ENCODE results near the gene TMPRSS13.
"Not testable (repeated sequence)": the region's sequence is repeated elsewhere in the genome, so short reads cannot be mapped to it uniquely, and the experiment has no call there.

Gene TMPRSS13

DNA sequence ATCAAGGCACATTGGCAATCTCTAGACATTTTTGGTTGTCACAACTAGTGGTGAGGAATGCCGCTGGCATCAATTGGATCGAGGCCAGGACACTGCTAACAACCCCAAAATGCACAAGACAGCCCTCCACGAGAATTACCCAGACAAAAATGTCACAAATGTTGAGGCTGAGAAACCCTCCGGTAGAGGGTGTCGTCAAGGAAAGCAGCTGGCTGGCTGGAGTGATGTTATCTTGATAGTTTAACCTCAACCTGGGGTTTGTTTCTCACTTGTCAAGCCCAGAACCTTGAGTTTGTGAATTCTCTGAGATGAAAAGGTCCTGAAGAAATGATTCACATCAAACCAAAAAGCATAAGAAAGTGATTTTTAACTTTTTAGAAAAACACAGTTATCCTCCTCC, 21.1 kb upstream of the TMPRSS13 start:
- peak; percentile 39 to 45 for DNase-seq

DNA sequence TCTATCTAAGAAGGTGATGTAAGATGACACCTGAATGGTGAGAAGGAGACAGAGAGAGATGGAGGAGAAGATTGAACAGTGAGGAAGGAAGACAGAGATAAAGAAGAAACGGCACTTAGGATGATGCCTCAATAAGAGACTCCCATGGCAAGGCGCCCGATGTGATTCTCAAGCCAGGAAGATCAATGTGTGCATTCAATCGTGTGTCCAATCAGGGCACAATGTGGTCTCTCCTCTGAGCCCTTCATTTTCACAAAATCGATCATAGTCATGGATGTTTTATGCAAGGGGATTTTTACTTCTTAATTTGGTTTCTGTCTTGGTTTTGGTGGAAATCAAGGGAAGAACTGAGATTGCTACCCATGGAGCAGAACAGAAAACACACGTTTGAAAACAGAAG, 19.9 kb upstream of the TMPRSS13 start:
- DNase-seq = no peak

DNA sequence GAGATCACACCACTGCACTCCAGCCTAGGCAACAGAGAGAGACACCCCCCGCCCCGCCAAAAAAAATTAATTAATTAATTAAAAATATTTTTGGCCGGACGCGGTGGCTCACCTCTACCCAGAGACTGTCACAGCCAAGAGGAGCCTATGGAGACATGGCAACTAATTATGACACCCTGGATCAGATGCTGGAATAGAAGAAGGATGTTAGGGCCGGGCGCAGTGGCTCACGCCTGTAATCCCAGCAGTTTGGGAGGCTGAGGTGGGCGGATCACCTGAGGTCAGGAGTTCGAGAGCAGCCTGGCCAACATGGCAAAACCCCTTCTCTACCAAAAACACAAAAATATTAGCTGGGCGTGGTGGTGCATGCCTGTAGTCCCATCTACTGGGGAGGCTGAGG, 19.3 kb upstream of the TMPRSS13 start:
- not testable (repeated sequence) for DNase-seq

DNA sequence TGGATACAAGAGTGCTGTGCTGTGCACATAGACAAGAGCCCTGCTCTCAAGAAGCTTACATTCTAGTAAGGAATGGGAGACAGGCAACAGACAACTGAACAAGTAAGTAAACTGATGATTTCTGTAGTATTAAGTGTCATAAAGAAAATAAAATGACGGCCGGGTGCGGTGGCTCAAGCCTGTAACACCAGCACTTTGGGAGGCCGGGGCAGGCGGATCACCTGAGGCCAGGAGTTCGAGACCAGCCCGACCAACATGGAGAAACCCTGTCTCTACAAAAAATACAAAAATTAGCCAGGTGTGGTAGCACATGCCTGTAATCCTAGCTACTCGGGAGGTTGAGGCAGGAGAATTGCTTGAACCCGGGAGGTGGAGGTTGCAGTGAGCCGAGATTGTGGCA, 18.5 kb upstream of the TMPRSS13 start:
- DNase-seq = not testable (repeated sequence)

DNA sequence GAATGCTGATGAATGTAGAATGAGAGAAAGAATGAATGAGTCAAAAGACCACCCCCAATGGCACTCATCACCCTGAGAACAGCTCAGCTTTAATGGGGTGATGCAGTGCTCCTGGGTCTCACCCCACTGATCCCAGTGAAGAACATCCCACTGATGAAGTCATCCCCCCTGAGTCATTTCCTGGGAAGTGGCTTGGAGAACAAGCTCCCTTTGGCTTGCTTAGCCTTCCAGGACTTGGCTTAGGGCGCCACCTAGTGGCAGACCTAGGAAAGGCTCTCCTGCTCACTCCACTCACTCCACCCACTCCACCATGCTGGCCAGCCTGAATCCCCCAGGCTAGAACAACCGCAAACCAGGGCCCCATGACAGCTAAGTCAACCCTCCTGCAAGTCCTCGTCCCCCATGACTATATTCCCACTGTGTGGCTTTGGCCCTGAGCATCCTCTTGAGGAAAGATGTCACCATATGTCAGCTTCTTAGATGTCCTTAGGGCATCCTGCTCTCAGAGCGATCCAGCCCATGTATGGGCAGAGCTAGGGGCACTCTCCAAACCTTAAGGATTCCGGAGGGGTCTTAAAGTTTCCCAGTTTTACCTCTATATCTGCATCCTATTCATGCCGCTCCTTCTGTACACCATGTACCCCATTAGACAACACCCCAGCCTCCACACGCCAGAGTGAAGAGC, 17.8 kb upstream of the TMPRSS13 start:
- DNase-seq = peak; percentile 38 to 39

DNA sequence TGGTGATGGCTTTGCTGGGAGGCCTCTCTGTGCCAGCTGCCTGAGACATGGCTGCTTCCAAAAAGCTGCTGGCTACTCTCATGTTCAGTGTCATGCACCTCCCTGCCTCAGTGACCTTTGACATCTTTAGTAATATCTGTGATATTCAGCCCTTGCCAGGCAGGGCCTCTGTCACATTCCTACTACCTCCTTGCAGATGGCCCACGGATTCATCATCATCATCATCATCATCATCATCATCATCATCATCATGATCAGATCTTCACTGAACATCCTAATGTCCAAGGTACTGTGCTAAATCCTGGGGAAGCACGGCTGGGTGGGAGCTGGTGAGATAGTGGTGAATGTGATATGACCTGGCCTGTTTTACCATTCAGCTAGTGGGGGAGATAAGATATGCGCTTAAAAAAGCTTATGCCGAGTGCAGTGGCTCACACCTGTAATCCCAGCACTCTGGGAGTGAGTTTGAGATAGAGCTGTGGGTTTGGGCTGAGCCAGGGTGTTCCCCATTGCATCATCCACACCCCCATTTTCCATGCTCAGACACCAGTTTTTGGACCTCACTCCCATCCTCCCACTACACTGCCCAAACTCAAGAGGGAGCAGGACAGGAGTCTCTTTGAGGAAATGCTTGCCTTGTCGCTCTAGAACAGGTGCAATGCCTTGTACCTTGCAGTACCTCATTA, 17.1 kb upstream of the TMPRSS13 start:
- no peak for DNase-seq

DNA sequence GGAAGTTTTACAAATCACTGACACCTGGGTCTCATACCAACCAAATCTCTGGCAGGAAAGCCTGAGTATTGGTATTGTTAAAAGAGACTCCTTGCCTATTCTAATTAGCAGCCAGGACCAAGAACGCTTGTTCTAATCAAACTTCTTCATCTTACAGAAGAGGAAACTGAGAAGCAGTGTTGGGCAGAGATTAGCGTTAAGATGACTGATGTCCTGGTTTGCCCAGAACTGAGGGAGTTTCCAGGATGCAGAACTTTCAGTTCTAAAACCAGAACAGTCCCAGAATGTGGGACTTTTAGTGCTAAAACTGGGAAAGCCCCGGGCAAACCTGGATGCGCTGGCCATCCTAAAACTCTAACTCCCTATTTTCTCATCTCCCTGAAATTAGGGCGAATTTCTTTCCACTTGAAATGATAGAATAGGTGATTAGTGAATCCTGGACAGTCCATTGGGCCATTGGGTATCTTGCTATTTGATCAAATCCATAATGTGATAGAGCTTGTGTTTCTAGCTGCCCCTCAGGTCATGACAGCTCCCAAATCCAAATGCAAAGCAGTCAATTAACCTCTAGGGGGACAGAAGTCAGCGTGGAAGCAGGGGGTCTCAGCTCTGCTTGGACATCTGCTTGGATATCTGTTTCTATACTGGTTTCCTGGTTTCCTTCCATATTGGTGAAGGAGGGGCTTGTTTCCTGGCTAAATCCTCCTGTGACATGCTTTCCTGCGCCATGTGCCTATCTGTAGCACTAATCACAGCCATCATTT, 16.0 kb upstream of the TMPRSS13 start:
- DNase-seq = no peak

DNA sequence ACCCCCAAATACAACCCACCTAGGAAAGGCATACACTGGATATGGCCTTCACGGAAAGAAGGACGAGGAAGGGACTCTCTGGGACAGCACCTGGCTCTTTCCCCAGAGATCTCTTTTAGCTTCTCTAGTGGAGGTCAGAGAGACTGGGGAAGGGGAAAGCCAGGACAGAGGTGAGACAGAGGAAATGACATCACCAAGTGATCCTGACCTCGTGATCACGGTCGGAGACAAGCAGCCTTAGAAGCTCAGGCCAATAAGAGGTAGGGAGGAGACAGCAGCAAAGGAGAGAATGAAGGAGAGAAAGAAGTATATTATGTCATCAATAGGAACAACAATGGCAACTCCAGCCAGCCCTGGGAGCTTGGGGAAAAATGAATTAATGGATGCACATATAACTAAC, 15.4 kb upstream of the TMPRSS13 start:
- no peak for DNase-seq

DNA sequence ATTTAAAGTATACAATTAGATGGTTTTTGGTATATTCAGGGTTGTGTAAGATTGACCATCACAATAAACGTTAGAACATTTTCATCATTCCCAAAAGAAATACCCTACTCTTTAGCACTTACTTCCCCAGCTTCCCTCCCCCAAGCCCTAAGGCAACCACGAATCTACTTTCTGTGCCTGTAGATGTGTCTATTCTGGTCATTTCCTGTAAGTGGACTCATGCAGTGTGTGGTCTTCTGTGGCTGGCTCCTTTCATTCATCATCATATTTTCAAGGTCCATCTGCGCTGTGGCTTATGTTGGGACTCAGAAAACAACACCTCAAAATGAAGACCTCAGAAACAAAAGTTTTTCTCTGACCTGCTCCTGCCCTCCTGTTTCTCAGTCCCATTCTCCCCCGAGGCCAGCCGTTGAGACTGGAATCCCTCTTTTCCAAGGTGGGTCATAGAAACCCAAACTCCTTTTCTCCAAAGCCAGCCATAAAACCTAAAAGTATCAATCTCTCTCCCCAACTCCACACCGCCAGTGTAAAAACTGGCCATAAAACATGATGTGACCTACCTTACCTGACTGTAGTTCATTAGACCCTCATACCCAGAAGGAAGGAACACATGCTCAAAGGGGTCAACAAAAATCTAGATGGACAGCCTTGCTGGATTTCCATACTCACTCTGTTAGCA, 12.9 kb upstream of the TMPRSS13 start:
- DNase-seq = no peak

DNA sequence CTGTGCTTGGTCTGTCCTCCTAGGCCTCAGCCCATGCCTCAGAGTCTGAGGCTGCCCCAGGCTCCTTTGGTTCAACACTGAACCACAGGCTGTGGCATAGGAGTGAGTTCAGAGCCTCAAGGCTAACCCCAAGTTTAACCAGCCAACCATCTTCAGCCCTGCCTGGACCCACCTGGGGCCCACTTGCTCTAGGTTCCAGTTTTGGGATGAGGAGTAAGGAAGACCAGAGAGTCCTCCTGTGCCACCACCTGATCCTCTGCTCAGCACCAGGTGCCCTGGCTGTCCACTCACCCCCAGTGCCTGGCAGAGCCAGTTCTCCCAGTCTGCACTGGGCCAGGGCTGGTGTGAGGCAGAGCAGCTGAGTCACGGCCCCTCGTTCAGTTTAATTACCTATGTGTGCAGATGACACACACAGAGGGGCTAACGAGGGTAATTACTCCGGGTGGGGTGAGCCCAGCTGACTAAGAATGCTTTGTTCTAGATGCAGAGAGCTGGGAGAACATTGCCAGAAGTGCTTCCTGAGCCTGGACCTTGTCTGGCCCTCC, 12.0 kb upstream of the TMPRSS13 start:
- DNase-seq = no peak

DNA sequence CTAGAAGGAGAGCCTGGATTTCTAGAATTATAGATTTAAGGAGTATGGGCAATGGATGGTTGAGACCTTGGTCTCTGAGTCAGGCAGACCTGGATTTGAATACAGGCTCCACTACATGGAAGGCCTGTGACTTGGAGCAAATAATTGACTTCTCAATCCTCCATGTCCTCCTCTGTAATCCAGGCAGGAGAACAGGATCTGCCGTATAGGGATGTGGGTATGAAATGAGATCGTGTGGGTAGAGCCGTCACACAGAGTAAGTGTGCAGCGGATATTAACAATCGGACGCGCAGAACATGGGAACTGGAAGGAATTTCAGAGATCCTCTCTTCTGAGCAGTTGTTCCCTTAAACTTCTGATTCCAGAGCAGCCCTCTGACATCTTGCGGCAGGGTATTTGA, 11.5 kb upstream of the TMPRSS13 start:
- DNase-seq = no peak

DNA sequence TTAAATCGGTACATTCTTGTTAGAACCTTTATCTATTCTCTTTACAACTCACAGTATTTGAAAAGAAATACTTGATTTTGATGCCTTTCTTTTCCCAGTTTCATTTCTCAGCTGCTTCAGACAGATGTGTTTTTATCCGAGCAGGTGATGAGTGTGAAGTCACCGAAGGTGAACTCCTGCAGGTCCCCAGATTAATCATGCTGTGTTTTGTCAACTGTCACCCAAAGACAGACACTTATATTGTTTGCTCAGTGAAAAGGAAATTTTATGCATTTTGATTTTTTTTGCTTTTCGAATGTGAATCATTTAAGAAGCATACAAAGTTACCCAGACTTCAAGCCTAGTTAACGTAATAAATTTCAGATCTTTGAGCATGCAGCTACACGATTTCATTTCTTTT, 7.8 kb upstream of the TMPRSS13 start:
- DNase-seq = no peak

DNA sequence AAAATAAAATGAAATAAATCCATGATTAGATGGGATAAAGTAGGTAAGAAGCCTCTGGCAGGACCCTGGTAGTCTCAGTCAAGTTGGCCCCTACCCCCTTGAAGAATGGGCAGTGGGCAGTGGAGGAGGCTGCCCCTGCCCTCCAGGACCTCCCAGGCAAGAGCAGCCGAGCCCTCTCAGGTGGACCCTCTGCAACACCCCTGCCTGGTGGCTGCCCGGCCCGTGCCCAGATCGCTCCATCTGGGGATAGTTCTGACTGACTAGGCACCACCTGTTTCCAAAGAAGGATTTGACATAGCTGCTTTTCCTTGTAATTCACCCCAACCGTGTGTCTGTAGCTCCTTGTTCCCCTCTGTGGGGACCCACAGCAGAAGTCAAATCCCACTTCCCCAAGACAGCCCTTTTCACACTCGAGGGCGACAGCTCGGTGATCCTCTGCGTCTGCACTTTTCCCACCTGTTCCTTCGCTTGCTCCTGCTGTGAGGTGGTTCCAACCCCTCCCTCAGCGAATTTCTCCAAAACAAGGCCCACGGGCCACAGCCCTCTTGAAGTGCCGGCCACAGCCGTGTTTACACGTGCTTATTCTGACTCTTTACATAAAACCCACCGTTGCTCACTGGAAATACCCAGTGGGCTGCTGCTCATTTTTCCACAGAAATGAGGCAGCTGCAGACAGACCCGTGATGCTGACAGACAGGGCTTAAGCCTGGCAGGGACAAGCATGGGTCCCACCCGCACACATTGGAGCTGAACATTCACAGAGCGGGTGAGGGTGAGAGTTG, 5.5 kb upstream of the TMPRSS13 start:
- no peak for DNase-seq

DNA sequence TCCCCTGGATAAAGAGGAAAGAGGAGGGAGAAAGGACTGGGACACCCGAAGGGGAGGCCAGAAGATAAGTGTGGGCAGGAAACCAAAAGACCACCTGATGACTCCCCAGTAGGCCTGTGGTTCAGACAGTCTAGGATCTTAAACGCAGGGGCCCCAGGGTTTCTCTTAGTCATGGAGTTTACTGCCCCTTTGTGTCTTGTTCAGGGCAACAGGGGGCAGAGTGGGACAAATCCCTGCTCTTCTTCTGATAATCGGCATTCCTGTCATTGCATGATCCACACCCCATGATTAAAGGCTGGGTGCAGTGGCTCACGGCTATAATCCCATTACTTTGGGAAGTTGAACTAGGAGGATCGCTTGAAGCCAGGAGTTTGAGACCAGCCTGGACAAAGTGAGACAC, 4.7 kb upstream of the TMPRSS13 start:
- no peak for DNase-seq

DNA sequence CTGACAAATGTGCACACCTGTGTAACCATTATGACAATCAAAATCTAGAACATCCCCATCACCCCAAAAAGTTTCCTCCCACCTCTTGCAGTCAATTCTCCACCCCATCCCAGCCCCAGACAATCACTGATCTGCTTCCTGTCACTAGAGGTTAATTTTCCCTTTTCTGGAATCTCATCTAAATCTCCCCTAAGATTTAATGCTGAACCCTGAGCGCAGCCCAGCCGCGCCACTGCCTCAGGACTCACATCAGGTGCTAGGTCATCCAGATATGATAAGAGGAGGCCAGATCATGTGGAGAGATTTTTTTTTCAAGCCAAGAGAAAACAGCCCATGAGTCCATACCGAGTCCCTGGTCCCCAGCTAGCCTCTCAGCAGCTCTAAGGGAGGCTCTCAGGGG, 4.3 kb upstream of the TMPRSS13 start:
- DNase-seq = no peak

DNA sequence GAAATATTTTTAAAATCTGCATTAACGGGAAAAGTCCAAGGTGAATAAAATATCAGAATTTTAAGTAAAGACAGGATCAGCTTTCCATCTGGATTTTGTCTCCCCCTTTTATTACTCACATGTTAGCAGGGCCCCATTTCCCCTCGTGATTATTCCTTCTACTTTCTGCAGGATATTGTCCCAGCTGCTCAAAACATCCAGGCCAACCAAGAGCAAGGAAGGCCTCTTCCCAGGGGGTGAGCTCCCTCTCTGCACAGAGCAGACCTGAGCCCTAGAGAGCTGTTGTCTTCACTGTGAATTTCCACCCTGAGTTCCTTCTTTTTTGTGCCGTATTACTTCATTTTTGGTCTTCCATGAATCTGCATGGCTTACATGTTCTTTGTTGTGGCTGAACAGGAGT, 3.7 kb upstream of the TMPRSS13 start:
- DNase-seq = no peak

DNA sequence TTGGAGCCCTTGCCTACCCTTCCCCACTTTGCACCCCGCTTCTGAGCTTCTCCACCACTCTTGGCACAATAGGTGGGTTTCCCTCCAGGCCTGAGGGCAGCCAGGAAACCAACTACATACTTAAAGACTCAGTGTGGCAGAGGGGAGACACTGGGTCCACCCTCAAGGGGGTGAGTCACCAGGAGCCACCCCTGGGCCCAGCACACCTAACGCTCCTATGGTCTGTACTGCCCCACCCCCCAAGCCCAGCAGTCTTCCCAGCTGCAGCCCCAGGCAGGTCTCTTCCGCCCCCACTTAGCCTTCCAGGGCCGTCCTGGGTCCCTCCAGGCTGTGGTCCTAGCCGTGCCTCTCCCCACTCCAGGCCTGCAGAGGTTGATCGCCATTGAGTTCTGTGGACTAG, 3.2 kb upstream of the TMPRSS13 start:
- DNase-seq = no peak

DNA sequence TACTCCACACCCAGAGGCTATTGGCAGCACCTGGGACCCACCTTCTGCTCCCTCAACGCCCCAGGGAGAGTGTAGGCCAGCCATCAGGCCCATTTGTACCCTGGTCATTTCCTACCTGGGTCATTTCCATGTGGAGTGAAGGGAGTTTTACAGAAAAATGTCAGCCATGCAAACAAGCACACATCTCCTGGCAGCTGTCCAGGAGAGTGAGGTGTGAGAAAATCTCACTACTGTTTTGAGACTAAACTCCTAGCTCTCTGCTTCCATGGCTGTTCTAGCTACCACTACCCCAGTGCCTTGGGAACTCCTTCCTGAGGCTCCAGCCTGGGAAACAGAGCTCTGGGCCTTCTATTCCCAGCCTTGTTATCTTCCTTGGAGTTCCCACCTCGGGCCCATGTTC, 2.8 kb upstream of the TMPRSS13 start:
- no peak for DNase-seq

DNA sequence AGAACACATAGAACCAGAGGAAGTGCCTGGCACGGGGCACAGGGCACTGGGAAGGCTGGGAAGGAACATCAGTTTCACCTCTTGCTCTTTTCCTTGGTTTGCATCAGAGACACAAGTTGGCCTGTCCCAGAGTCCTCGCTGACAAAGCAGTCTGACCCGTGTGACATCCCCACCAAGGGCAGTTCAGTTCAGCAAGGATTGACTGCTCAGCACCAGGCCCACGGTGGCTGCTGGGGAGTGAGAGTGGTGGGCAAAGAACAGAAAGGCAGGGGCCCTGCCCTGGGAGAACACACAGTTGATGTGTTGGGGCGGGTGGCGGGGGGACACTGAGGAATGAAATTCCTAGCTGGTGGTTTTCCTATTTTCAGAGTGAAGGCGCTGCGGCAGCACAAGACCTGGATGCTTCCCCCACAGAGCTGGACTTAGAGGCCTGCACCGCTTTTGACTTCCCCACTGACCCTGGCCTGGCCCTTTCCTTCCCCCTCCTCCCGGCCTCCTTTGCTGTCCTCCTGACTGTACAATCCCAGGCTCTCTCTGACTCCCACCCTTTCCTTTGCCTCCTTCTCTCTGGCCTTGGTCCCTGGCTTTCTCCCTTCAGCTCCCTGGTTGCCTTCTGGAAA, 2.2 kb upstream of the TMPRSS13 start:
- no peak for DNase-seq

DNA sequence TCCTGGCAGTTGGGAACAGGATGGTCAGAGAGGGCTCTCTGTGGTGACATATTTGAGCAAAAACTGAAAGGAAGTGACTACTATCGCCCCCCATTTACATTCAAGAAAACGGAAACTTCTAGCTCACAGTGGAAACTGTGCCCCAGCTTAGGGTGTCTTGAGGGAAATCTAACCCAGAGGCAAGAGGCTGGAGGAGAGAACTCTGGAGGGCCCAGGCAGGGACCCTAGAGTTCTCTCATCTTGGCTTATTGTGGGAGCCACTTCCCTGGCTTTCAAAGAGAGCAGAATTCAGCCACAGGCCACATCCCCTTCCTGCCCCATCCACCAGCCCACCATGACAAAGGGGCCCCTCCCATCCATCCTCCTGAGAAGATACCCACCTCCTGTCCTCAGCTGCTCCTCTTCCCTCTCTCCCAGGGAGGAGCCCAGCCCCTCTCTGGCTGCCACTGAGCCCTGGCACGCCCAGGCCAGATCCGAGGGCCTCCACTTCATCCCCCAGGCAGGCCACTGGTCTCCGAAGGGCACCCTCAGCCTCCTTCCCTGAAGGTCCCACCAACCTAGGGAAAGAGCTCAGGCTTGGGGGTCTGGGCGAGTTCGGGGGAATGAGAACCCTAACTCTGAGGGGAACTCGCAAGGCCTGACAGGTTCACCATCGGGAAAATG, 1.6 kb upstream of the TMPRSS13 start:
- DNase-seq = no peak

DNA sequence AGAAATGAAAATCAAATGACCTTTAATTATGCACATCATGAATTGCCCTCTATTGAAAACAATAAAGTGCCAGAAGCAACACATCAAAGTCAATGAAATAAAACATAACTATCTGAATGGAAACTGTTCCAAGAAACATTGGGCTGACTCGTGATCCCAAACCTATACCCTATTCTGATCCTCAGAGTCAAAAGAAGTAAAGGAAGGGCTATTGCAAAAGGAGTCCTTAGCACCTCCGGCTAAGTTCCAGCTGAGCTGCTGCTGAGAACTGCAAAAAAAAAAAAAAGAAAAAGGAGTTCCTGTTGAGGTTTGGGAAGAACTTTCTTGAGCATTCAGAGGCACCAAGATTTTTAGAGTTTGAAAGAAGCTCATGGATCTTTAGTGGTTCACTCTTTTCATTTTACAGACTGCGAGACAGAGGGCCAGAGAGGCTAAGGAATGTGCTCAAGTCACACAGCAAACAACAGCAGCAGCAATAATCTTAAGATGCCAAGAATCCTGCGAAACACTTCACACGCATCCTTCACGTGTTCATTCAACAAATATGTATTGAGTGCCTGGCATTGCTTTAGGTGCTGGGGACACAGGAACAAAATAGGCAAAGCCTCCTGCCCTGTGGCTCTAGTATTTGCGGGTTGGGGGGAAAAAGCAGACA, 841 bp upstream of the TMPRSS13 start:
- no peak for DNase-seq

Measured in AML-193 (cell line).